HG03342 (cell line): Measurements from ENCODE around the gene NLRP14.

Experiments used
- ATAC-seq: cut with Tn5 transposase; IDR thresholded peaks from one replicate; pipeline ENCODE4 v1.9.1; 2021; ENCODE audit warnings: mild to moderate bottlenecking, moderate library complexity; ENCODE audit not compliant: unreplicated experiment

The NLRP14 gene

GRCh38 chr11:7020183-7020917, at the start of gene NLRP14, which contains the start of gene ZNF214:
TSS of gene NLRP14 (plus strand) at chr11:7020479. CDS start at chr11:7038587, 18,108 bp downstream.
TSS of gene ZNF214 (minus strand) at chr11:7020346. CDS start at chr11:7002835, 17,511 bp downstream.
- peak; percentile 74 for ATAC-seq

GRCh38 chr11:6979365-6979764, 40.9 kb upstream of the NLRP14 start:
- ATAC-seq = no peak

GRCh38 chr11:6986487-6986886, 33.8 kb upstream of the NLRP14 start:
- ATAC-seq = no peak

GRCh38 chr11:6988506-6988905, 31.8 kb upstream of the NLRP14 start:
- no peak for ATAC-seq

GRCh38 chr11:6991227-6991626, 29.1 kb upstream of the NLRP14 start:
- ATAC-seq = no peak

GRCh38 chr11:6992026-6992425, 28.3 kb upstream of the NLRP14 start:
- no peak for ATAC-seq

GRCh38 chr11:6992457-6993417, 27.5 kb upstream of the NLRP14 start:
- ATAC-seq = no peak

GRCh38 chr11:6995703-6996102, 24.6 kb upstream of the NLRP14 start:
- no peak for ATAC-seq

GRCh38 chr11:7004482-7004881, 15.8 kb upstream of the NLRP14 start:
- no peak for ATAC-seq

GRCh38 chr11:7014118-7014517, 6.2 kb upstream of the NLRP14 start:
- no peak for ATAC-seq

GRCh38 chr11:7016011-7016410, 4.3 kb upstream of the NLRP14 start:
- no peak for ATAC-seq

GRCh38 chr11:7019500-7020182, 638 bp upstream of the NLRP14 start:
- peak; percentile 49 for ATAC-seq

- no peak for ATAC-seq
These were observed 1.0 kb downstream of the NLRP14 start for GRCh38 chr11:7021318-7021717.

GRCh38 chr11:7028141-7028540, 7.9 kb downstream of the NLRP14 start:
- no peak for ATAC-seq

GRCh38 chr11:7030836-7031235, 10.6 kb downstream of the NLRP14 start:
- ATAC-seq = no peak

GRCh38 chr11:7031471-7031871, 11.2 kb downstream of the NLRP14 start:
- ATAC-seq = no peak

GRCh38 chr11:7032692-7033091, 12.4 kb downstream of the NLRP14 start:
- ATAC-seq = no peak

GRCh38 chr11:7034019-7034418, 13.7 kb downstream of the NLRP14 start:
- no peak for ATAC-seq

GRCh38 chr11:7046474-7047175, 26.3 kb downstream of the NLRP14 start:
- no peak for ATAC-seq

GRCh38 chr11:7050191-7050590, 29.9 kb downstream of the NLRP14 start:
- ATAC-seq = no peak
